Stimulated activated CD4-positive, alpha-beta T cell treated with anti-CD3 and anti-CD28 coated beads, TNF-alpha, amount 100 ng/mL, for 24 hours (primary cell): ENCODE measurements around the gene SIK3.

ENCODE experiments used
- DNase-seq, 3 experiments: peaks; one replicate each; pipeline ENCODE4 v3.0.0-alpha.2; 2020; ENCODE audit warnings: low read depth in 3 of 3

The SIK3 gene

GRCh38 chr11:116797816-116798215 is 300.4 kb downstream of the SIK3 start:
- no peak for DNase-seq

GRCh38 chr11:116796548-116796947 is 301.7 kb downstream of the SIK3 start:
- DNase-seq: no peak

DNA sequence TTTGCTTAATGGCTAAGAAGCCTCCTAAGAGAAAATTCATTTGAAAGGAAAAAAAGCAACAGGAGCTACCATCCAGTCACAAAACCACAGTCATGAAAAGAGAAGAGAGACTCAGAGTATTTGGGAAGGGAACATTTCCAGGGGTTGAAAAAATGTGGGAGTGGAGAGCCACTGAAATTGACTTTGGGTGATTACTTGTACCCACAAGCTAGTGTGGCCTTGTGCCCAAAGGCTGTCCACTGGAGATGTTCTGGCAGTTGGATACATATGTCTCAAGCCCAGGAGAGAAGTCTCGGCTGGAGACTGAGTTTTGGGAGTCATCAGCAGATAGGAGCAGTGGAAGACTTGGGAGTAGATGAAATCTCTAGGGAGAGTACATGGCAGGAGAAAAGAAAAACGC is 303.4 kb downstream of the SIK3 start:
- no peak for DNase-seq

DNA sequence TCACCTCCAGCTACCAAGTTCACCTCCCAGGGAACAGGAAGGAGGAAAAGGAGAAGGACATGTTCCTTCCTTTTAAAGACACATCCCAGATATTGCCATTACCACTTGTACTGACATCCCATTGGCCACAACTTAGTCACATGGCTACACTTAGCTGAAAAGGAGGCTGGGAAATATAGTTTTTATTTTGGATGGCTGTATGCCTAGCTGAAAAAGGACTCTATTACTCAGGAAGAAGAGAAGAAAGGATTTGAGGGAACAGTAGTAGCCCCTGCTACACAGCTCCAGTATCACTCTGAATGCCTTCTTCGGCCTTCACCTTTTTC is 304.5 kb downstream of the SIK3 start:
- DNase-seq: no peak
